B cell (primary cell): ENCODE measurements around the gene APMAP.

Source experiments
- CTCF ChIP-seq: fragments of 200-600 bp; IDR thresholded peaks from one replicate; pipeline ENCODE4 v1.8.0; 2022; ENCODE audit warnings: antibody characterized with exemption, mild to moderate bottlenecking
- EZH2 ChIP-seq: IDR thresholded peaks from 2 replicates; pipeline ENCODE4 v1.6.1; 2012; ENCODE audit warnings: borderline replicate concordance, low read depth, mild to moderate bottlenecking, moderate library complexity, low read length; ENCODE audit not compliant: insufficient read depth, poor library complexity, severe bottlenecking

- TF ChIP-seq EZH2 (no peak), CTCF (no peak)
Observed at GRCh38 chr20:24962510-24962909, 30.0 kb downstream of the APMAP start.
